Ishikawa (cell line): ENCODE results near the gene MTARC1.
A peak's percentile ranks its signal among the peaks of the same experiment; 100 is the strongest.

ENCODE experiments used
- CEBPB ChIP-seq: IDR thresholded peaks from 2 replicates; pipeline ENCODE4 v1.6.1; 2012
- CREB1 ChIP-seq: IDR thresholded peaks from 2 replicates; pipeline ENCODE4 v1.6.1; 2012; ENCODE audit warnings: low read depth
- EGR1 ChIP-seq: IDR thresholded peaks from 2 replicates; pipeline ENCODE4 v1.6.1; 2012
- EP300 ChIP-seq: IDR thresholded peaks from 2 replicates; pipeline ENCODE4 v1.6.1; 2012; ENCODE audit warnings: borderline replicate concordance
- FOXM1 ChIP-seq: IDR thresholded peaks from 2 replicates; pipeline ENCODE4 v1.6.1; 2012; ENCODE audit warnings: low read depth, borderline replicate concordance
- MAX ChIP-seq: IDR thresholded peaks from 2 replicates; pipeline ENCODE4 v1.6.1; 2012
- NFIC ChIP-seq: IDR thresholded peaks from 2 replicates; pipeline ENCODE4 v1.6.1; 2012
- RAD21 ChIP-seq: IDR thresholded peaks from 2 replicates; pipeline ENCODE4 v1.6.1; 2012; ENCODE audit warnings: low read depth
- REST ChIP-seq: IDR thresholded peaks from 2 replicates; pipeline ENCODE4 v1.6.1; 2012; ENCODE audit warnings: low read depth, mild to moderate bottlenecking
- TAF1 ChIP-seq: IDR thresholded peaks from 2 replicates; pipeline ENCODE4 v1.6.1; 2012; ENCODE audit warnings: low read depth, mild to moderate bottlenecking
- TCF12 ChIP-seq: IDR thresholded peaks from 2 replicates; pipeline ENCODE4 v1.6.1; 2012; ENCODE audit warnings: low read depth
- TEAD4 ChIP-seq: IDR thresholded peaks from 2 replicates; pipeline ENCODE4 v1.6.1; 2012
- YY1 ChIP-seq: IDR thresholded peaks from 2 replicates; pipeline ENCODE4 v1.6.1; 2012; ENCODE audit warnings: low read depth
- ZBTB7A ChIP-seq: IDR thresholded peaks from 2 replicates; pipeline ENCODE4 v1.6.1; 2012; ENCODE audit warnings: low read depth
- TF ChIP-seq, protein P1 (sequence below): IDR thresholded peaks from 2 replicates; pipeline ENCODE4 v1.6.1; 2012

MTARC1 gene

GRCh38 chr1:220786337-220787068 is at the start of gene MTARC1:
Gene MTARC1 (plus strand): TSS chr1:220786913. CDS start chr1:220786945, 32 bp downstream.
- no peak for TF ChIP-seq TCF12
- peak; percentile 61; the same call in 1 of the 2 replicates for TF ChIP-seq EGR1
- peak; percentile 90 for TF ChIP-seq NFIC
- TF ChIP-seq TAF1 = peak; percentile 52
- TF ChIP-seq FOXM1 = no peak
- TF ChIP-seq ZBTB7A = peak; percentile 46; the same call in 1 of the 2 replicates
- TF ChIP-seq RAD21 = no peak
- peak; percentile 21; the same call in 1 of the 2 replicates for TF ChIP-seq REST

DNA sequence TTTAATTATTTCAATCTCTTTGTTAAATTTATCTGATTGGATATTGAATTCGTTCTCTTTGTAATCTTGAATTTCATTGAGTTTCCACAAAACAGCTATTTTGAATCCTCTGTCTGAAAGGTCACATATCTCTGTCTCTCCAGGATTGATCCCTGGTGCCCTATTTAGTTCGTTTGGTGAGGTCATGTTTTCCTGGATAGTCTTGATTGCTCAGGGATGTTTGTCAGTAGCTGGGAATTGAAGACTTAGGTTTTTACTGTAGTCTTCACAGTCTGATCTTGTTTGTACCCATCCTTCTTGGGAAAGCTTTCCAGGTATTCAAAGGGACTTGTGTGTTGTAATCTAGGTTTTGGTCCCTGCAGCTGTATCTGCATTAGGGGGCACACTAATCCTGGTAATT is 45.4 kb upstream of the MTARC1 start:
- TF ChIP-seq FOXM1 (no peak), TEAD4 (no peak), NFIC (no peak), EGR1 (no peak), YY1 (no peak), TCF12 (no peak), TAF1 (no peak), RAD21 (no peak)
- TF ChIP-seq, protein P1, sequence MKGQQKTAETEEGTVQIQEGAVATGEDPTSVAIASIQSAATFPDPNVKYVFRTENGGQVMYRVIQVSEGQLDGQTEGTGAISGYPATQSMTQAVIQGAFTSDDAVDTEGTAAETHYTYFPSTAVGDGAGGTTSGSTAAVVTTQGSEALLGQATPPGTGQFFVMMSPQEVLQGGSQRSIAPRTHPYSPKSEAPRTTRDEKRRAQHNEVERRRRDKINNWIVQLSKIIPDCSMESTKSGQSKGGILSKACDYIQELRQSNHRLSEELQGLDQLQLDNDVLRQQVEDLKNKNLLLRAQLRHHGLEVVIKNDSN = no peak

GRCh38 chr1:220741825-220742224 is 44.9 kb upstream of the MTARC1 start:
- no peak for TF ChIP-seq FOXM1
- TF ChIP-seq CEBPB = no peak
- no peak for TF ChIP-seq TEAD4
- no peak for TF ChIP-seq TCF12
- TF ChIP-seq EP300 = no peak
- TF ChIP-seq REST = no peak
- TF ChIP-seq, protein P1 = no peak
- no peak for TF ChIP-seq EGR1
- TF ChIP-seq CREB1 = no peak

- TF ChIP-seq ZBTB7A (no peak), MAX (no peak), NFIC (no peak), TEAD4 (no peak), REST (no peak), TCF12 (no peak), TAF1 (no peak), CEBPB (no peak), EP300 (no peak), EGR1 (no peak), FOXM1 (no peak), YY1 (no peak), CREB1 (no peak), RAD21 (no peak)
- TF ChIP-seq, protein P1 = no peak
Measured at GRCh38 chr1:220742520-220742919, 44.2 kb upstream of the MTARC1 start.
